NCI-H2196 treated with DMSO at 0.1 percent for 48 hours (cell line): ENCODE data around the gene BFSP1.

ENCODE experiments used
- DNase-seq: peaks from one replicate; lab custom pipeline; 2025; ENCODE audit not compliant: unreplicated experiment; lab: John Stamatoyannopoulos, UW

BFSP1 gene

DNA sequence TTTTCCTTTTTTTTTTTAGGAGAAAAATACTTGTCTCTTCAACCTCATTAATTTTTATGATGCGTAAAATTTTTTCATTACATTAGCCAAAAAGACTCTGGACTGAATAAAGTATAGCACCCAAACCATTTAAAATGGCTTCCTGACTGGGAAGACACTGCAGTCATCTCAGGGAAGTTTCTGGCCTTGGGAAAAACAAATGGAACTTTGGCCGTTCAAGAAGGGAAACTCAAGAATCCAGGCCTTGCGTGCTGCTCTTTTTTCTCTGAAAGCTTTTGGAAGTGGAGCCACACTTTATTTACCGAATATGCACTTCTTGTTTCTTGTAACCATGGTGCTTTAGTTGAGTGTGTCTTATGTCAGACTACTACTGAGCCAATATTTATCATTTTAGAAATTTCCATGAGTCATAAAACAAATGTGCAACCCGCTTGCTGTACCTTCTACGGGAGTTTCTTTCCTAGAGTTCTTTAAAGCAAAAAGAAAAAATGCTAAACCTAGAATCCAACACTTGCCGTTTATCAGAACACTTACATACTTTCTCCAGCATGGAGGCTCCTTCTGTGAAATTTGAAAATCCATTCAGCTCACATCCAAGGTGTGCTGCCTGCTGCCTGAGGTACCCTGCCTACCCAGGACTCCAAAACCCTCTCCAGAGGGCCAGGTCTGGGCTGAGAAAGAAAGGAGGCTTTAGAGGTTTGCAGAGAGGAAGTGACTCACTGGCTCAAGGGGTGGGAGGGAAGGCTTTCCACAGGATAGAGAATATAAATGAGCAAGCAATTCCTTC, 27.2 kb upstream of the BFSP1 start:
- peak; percentile 23 for DNase-seq

DNA sequence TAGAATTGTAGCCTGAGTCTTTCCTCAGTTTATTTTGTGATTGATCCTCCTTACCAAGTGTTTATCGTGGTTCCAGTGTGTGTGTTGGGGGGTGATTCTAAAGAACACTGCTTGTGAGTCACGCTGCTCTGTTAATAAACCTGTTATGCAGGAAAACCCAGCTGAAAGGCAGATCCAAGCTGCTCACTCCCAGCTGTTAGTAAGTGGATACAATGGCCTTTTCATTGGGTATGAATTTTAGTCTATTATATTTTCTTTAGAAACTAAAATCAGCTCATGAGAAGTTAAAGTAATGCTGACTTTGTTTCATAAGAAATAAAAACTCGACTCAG, 26.5 kb upstream of the BFSP1 start:
- peak; percentile 33 for DNase-seq

DNA sequence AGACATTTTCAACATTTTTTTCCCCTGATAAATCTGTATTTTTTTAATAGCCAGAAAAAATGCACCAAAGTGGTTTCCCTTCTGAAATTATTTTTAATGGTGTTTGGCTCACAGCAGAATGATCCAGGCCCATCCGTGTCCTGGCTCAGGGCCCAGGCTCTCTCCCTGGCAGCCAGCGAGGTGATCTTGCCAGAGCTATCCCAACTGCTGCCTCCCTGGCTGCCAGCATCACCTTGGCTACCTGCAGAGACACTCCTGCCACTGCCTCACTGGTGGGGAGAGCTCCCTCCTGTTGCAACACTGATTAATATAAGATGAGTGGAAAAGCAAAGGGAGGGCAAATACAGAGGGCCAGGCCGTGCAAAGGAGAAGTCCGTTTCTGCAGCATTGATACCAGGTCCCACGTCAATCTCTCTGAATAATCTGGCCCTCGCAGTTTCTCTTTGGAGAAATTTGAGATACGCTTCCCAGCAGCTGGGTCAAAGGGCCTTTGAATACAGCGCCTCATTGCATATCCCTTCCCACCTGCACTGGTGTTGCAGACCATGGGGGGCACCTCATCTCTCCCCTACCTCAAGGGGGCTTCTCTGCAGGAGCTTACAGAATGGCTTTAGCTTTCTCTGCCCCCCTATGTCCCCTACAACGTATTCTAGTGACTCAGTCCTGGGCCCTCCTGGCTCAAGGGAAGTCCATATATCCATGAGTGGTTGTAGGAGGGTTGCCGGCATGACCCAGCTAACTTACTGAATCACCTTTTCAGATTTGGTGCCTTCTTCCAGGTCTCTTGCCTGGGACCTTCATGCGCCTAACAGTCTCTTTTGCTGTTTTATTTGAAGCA, 25.9 kb upstream of the BFSP1 start:
- peak; percentile 84 for DNase-seq

DNA sequence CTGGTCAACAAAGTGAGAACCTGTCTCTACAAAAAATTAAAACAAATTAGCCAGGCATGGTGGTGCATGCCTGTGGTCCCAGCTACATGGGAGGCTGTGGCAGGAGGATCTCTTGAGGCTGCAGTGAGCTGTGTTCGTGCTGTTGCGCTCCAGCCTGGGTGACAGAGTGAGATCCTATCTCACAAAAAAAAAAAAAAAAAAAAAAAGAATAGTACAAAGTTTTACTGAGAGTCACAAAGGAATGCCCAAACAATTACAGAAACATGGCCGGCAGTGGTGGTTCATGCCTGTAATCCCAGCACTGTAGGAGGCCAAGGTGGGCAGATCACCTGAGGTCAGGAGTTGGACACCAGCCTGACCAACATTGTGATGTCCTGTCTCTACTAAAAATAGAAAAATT, 23.9 kb upstream of the BFSP1 start:
- no peak for DNase-seq

DNA sequence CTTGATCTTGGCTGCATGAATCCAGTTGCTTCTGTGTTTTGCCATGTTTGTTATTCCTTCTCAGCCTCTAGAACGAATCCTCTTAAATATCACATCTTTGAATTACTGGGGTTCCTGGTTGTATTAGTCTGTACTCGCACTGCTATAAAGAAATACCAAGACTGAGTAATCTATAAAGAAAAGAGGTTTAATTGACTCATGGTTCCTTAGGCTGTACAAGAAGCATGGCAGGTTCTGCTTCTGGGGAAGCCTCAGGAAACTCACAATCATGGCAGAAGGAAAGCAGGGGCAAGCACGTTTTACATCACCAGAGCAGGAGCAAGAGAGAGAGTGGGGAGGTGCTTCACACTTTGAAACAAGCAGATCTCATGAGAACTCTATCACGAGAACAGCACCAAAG, 18.0 kb upstream of the BFSP1 start:
- no peak for DNase-seq

DNA sequence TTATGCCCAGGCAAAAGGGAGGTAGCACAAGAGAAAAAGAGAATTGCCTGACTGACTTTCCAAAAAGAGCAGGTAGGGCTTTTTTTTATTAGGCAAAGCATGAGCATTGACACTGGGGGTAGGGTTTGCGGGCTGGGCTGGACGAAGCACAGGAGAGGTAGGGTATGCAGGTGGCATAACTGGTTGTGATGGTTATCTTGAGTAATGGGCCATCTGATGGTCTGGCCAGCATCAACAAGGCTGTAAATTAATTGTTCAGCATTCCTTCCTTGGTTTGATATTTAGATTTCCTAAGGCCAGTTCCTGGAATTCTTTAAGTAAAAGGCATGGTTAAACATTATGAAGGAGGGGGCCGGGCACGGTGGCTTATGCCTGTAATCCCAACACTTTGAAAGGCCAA, 13.9 kb upstream of the BFSP1 start:
- DNase-seq = no peak

DNA sequence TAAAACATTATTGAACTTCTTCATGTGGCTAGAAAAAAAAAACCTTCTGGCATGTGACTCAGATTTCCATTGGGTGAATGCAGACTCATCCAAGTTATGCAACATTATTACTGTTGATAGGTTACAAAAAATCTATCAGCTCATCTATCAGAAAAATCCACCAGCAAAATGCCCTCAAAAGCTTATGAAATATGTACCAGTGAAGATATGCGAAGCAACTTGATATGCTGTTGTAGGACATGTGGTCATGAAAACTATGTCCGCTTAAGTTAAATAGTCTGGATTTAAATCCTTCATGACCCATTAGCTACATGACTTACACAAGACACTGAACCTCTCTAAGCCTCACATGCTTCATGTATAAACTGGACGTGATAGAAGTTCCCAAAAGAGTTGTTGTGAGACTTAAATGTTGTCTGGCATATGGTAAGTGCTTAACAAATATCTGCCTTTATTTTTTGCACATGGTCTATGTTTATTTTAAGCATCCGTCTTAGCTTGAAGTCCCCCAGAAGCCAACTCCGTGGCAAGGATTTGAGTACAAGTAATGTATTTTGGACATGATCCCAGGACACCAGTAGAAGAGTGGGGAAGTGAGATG, 12.5 kb upstream of the BFSP1 start:
- no peak for DNase-seq

DNA sequence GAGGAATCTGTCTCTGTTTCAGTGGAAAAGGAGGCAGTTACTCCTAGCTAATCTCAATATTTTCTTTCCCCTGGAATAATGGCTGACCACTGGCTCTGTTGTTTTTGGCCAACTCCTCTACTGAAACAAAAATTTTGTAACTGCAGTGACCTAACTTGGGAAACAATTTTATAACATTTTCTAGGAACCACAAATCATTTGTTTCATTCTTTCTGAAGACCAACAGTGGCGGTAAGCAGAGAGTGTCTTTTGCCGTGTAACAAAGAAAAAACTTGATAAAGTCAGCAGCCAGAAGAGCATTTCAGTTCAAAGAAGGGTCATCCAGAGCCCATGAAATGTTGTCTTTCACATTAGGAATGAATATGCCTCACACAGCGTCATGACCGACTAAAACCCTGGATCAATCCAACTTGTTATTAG, 11.8 kb upstream of the BFSP1 start:
- DNase-seq = no peak

DNA sequence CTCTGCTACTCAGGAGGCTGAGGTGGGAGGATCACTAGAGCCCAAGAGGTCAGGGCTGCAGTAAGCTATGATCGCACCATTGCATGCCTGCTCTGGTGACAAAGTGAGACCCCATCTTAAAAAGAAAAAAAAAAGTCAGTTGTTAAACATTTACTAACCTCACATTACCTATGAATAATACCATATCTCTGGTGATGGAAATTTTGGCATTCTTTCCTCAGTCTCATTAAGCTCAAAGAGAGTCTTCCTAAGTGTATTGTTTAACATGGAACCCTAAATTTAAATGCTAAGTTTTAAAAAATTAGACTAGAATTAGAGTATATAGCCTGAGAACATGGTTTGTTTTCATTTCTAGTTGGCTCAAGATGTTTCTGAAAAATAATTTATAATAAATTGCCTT, 11.3 kb upstream of the BFSP1 start:
- DNase-seq = no peak

DNA sequence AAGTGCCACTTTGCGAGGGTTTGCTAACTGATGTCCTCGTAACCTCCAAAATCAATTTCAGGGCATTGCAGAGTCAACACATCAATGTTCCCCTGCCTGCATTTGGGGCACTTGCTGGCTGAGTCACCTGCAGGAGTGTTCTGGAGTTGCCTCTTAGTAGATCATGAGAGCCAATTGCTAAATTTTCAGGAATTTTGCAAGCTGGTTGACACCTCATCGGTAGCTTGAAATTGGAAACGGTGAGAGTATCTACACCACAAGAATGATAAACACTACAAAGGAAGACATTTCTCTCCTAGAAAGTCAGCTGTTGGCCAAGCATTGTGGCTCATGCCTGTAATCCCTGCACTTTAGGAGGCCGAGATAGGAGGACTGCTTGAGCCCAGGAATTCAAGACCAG, 10.8 kb upstream of the BFSP1 start:
- no peak for DNase-seq

DNA sequence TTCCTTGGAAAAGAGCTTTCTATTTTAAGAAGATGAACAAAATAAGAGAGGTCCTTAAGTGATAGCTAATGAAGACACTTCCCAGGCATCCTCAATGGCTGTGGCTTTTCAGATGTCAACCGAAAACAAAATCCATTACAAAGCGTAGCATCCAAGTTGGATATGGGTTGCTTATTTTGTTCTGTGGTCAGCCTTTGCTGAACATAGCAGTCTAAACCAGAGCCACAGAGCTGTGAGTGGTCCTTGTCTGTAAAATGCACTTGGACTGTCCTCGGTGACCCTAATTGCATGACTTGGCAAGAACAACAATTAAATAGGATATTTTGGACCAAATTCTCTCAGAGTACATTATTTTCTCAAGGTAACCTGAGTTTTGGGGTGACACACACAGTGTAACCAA, 10.4 kb upstream of the BFSP1 start:
- no peak for DNase-seq

DNA sequence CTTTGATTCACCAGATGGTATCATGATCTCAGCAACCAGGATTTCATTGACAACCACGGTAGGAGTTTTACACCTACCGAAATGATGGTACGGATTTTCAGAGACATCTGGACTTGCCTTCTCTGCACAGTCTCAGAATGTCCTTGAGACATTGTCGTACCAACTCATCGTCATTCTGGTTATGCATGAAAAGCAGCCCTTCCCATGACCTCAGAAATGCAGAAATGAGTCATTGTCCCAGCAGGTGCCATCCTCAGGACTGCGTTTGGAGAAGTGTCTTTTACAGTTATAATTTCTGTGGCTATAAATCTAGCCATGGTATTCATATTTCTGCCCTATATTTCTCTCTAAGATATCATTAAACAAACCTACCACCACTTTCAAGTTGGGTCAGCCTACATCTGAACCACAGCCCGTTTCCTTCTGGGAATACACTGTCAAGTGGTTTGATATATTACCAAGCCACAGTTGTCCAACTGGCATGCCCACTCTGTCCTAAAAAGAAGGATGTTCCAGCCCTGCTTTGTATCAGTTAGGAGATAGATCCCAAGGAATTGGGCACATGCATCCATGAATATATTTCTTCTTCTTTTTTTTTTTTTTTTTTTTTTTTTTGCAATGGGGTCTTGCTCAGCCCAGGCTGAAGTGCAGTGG, 7.5 kb upstream of the BFSP1 start:
- DNase-seq = no peak

DNA sequence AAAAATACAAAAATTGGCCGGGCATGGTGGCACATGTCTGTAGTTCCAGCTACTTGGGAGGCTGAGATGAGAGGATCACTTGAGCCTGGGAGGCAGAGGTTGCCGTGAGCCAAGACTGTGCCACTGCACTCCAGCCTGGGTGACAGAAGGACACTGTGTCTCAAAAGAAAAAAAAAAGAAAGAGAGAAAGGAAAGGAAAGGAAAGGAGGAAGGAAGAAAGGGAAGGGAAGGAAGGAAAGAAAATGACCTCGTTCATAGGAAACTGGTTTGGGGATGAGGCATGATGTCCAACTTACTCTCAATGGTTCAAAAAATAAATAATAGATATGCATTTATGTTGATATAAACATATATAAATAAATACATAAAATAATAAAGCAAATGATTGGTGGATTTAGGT, 6.8 kb upstream of the BFSP1 start:
- no peak for DNase-seq

DNA sequence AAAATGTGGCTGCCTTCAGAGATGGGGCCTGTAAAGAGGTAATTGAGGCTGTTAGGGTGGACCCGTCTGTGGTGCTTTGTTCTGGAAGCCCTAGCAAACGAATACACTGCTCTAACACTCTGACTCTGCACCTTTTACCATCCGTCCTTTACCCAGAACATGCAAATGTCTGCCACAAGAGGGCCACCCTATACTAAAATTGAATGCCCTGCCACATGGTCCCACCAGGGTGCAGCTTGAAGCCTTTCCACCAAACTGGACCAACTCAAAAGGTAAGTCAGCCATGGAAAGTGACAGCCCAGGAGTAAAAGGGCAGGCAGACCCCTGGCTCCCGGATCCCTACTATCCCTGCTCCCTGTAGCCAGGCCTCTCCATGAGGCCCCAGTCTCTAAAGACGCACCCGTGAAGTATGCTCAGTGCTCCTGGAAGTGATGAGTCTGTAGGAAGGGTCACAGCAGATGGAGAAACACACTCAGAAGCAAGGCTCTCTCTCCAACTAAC, 5.8 kb upstream of the BFSP1 start:
- DNase-seq = peak; percentile 67

DNA sequence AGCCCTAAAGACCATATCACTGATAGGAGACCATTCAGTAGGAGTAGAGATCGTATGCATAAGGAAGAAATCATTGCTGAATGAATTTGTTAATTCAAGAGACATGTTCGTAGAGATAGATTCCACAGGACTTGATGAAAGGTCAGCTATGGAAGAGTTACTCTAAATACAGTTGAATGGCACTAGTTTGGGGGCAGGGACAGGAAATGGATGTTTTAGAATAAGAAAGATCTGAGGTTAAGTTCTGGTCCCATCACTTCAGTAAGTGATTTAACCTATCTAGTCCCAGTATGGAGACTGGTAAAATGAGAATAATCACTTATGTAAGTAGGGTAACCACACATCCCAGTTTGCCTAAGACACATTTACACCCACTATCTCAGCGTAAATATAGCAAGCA, 2.9 kb upstream of the BFSP1 start:
- no peak for DNase-seq

DNA sequence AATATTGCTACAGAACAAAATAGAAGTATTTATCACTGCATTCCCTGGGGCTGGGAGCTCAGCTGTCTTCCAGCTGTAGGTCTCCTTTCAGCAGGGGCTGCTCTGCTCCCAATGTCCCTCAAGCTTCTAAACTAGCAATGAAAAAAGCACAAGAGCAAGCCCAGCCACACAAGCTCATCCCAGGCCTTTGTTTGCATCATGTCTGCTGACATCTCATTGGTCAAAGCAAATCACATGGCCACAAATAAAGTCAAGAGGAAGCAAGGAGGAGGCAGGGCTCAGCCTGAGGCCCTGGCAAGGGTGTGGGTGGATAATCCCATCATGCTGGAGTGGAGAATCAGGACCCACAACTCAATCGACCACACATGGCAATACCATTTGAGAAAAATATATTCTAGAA, 2.2 kb upstream of the BFSP1 start:
- DNase-seq = no peak

DNA sequence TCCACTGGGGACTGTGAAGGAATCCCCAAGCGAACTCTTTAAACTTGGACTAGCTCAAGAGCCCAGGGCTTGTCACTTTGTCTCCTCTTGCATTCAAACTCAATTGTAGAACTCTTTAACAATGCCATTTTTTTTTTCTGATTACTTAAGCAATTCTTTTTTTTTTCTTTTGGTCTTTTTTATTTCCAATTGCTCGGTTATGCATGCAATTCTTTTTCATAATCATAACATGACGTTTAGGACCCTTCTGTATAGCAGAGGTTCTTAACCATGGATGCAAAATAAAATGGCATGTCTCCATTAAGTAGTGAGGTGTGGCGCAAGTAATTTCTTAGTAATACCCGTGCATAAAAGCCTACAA, 466 bp upstream of the BFSP1 start:
- no peak for DNase-seq

DNA sequence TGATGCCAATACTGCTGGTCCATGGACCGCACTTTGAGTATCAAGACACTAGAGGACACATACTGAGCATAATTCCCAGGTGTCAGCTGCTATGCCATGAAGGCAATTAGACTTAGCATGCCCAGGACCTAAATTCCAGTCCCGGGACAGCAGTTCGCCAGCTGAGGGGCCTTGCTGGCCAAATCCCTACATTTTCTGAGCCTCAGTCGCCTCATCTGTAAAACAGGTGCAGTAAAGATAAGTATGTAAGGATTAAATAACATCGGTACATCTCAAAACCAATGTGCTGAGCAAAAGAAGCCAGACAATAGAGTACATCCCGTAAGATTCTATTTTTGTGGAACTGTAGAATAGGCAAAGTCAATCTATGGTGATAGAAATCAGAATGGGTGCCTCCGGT, 1.0 kb downstream of the BFSP1 start:
- DNase-seq = no peak

DNA sequence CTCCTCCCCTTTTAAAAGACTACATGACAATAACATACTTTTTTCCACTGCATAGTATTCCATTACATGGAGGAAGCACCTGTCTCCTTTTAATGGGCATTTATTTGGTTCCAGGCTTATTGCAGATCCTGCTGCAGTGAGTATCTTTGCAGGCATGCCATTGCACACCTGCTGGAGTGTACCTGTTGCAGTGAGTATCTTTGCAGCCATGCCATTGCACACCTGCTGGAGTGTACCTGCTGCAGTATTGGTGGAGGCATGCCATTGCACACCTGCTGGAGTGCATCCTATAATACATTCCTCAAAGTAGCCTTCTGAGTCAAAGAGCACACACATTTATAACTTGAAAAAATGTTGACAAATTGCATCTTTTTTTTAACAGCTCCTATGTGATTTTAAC, 1.6 kb downstream of the BFSP1 start:
- no peak for DNase-seq

DNA sequence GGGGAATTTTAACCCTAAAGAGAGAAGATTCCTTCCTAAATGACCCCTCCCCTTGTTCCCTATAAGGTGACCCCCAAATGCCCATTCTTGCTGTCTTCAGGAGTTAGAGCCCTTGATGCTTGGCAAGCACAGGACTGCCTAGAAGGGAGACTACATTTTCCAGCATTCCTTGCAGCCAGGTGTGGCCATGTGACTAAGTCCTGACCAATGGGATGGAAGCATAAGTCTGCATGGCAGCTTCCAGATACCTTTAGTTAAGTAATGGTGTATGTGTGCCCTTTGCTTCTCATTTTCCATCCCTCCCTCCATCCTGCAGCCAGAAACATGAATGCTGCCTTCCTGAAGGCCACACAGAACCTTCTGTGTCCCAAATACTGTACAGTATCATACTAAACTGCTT, 5.5 kb downstream of the BFSP1 start:
- DNase-seq = peak; percentile 14

DNA sequence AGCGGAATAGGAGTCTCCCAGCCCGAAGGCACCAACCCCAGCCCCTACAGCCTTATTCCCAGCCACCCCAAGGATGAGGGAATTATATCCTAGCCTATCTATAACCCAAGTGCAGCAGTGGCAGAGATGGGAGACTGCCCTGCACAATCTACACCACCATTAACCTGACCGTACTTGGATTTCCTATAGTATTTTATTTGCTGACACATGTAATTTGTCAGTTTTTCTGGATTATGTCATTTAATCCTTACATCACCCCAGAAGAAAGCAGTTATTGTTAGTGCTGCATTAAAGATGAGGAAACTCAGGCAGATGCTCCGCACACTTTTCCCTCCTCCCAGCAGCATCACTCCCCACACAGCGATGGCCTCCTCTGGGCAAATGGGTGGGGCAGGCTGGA, 6.0 kb downstream of the BFSP1 start:
- DNase-seq = no peak

DNA sequence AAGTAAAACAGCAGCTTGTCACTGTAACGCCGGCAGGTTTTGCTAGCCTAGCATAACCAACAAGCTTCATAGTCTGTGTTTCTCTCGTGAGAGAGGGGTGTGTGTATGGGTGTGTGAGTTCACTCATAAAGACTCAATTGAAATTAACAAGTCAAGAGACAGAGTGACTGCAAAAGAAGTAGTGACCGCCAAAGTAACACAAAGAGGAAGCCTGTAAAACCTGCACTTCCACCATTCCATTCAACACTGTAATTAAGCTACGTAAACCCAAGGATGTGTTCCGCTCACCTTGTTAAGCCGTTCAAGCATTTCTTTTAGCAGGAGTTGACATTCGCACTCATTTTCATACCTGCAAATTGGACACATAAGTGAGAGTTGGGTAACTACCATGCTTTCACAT, 6.6 kb downstream of the BFSP1 start:
- no peak for DNase-seq
